Stimulated activated CD8-positive, alpha-beta memory T cell treated with anti-CD3 and anti-CD28 coated beads, Interleukin-15, amount 100 ng/mL, for 48 hours (primary cell): ENCODE measurements around the gene RANBP10.
"Not testable (repeated sequence)": the region's sequence is repeated elsewhere in the genome, so short reads cannot be mapped to it uniquely, and the experiment has no call there.

Experiments
- DNase-seq, 2 donors: peaks; one replicate each; pipeline ENCODE4 v3.0.0-alpha.2; 2020; ENCODE audit warnings: low read depth in 2 of 2

RANBP10 gene

GRCh38 chr16:67780847-67781564, 25.4 kb downstream of the RANBP10 start:
- DNase-seq, result no peak

DNA sequence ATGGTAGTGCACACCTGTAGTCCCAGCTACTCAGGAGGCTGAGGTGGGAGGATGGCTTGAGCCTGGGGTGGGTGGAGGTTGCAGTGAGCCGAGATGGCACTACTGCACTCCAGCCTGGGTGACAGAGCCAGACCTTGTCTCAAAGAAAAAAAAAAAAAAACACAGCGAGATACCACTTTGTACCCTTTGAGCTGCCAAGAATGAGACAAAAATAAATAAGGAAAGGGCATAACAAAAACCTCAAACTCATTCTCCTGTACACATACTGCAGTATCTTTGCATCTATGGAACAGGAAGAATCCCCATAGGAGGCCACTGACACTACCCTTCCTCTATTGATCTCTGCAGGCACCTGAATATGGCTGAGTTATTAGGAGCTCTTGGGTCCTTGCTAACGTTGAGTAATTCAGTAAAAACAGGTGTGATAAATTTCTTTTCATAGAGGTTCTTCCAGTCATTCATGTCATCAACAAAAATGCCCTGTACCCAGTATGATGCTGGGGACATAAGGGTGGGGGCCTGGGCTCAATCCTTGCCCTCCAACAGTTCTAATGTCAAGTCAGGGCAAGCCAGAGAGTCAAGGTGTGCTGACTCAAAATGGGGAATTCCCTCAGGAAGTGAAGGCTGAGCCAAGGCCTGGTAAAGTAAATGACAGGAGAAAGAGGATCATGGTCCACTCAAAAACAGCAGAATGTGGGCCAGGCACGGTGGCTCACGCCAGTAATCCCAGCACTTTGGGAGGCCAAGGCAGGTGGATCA, 26.9 kb downstream of the RANBP10 start:
- DNase-seq, result no peak

GRCh38 chr16:67775273-67775672, 31.1 kb downstream of the RANBP10 start:
- DNase-seq, result no peak

- DNase-seq, result no peak
Observed at GRCh38 chr16:67774457-67774853, 31.9 kb downstream of the RANBP10 start.

DNA sequence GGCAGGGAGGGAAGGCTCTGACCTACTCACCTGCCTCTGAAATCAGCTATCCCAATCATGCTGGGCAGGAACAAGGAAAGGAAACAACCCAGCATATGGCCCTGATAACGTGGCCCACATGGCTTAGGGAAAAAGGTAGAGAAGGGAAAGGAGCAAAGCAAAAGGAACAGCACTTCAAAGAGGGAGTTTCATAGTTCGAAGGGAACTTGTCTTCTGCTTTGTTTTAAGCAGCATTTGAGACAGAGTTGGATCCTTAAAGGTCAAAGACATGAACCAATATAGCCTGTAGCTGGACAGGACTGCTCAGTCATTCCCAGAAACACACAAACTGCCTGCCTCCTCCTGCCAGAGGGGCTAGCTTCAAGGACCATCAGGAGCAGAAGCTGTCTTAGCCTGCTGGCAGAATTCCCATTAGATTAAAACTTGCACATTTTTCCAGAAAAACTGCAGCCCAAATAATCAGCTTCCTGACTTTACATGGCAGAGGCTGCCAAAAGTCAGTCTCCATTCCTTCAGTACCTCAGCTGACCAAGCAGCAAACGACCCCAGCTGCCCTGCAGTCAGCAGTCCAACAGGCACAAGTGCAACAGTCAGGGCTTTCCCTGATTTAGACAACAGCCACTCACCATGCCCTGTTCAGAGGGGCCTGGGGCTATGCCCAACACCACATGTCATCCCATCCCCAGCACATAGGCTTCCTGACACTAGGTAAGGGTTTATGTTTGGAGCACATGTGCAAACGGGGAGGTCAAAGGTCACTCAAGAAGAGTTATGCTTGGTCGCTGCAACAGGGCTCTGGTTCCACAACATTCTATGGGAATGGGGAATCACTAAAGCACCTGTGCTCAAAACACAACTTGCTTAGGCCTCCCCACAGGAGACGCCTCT, 32.5 kb downstream of the RANBP10 start:
- DNase-seq, result no peak

DNA sequence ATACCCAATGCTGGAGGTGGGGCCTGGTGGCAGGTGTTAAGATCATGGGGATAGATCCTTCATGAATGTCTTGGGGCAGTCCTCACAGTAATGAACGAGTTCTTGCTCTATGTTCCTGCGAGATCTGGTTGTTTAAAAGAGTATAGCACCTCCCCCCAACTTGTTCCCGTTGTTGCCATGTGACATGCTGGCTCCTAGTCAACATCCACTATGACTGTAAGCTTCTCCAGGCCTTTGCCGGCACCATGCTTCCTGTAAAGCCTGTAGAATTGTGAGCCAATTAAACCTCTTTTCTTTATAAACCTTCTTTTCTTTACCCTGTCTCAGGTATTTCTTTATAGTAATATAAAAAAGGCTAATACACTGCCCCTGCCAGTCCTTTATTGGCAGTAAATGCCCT, 33.3 kb downstream of the RANBP10 start:
- no peak for DNase-seq

- DNase-seq, result no peak
Observed at GRCh38 chr16:67770346-67770991, 35.9 kb downstream of the RANBP10 start.

DNA sequence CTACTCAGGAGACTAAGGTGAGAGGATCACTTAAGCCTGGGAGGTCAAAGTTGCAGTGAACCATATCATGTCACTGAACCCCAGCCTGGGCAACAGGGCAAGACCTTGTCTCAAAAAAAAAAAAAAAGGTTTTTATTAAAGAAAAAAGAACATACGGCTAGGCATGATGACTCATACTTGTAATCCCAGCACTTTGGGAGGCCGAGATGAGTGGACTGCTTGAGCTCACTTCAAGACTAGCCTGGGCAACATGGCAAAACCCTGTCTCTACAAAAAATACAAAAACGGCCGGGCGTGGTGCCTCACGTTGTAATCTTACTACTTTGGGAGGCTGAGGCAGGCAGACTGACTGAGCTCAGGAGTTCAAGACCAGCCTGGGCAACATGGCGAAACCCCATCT, 38.4 kb downstream of the RANBP10 start:
- no peak for DNase-seq

GRCh38 chr16:67766291-67766690, 40.1 kb downstream of the RANBP10 start:
- DNase-seq, result no peak

DNA sequence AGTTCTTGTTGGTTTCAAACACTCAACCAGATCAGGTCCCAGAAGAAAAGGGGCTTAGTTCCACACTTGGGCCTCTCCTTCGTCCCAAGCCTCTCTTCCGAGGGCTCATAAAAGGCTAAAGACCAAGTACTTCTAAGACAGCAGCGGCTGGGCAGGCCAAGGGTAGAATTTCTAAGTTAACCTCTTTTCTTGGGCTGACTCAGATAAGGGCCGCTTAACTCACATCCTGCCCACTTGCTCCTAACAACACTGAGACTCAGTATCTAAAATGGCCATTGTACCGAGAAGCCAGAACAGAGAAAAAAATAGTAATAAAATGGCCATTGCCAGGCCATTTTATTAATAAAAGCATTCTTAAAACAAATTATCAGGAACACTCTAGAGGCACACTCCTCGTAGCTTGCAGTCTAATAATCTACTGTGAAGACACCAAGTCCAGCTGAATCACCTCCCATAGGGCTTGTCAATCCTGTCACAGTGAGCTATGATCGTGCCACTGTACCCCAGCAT, 42.1 kb downstream of the RANBP10 start:
- no peak for DNase-seq

DNA sequence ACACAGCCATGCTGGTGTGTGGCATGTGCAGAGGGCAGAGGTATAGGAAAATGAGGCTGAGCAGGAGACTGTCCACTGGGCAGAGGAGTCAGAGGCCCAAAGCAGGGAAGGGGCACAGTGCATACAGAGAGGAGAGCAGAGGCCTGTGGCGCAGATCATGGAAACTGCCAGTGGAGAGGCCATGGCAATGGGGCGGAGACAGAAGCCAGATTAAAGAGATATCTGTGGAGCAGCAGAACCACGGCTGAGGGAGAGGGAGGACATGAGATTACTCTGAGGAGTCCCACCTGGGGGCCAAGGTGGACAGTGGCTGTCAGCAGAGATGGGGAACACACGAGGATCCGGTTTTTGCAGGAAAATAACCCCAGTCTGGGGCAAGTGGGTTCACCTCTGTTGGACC, 43.3 kb downstream of the RANBP10 start:
- no peak for DNase-seq

DNA sequence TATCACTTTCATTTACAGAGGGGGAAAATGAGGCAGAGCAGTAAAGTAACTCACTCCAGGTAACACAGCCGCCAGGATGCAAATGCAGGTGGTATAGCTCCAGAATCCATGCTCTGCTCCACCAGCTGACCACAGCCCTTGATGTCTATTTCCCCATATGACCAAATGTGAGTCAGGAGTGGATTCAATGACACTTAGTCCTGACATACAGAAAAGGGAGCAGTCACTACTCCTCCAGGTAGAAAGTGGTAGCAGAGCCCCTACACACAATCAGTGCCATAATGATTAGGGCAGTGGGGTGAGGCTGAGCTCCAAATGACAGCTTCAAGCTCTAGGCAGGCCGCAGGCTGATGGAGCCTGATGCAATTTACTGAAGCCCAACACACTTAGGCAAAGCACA, 44.0 kb downstream of the RANBP10 start:
- DNase-seq, result no peak

GRCh38 chr16:67761924-67762323, 44.4 kb downstream of the RANBP10 start:
- DNase-seq, result no peak

GRCh38 chr16:67760956-67761230, 45.5 kb downstream of the RANBP10 start:
- DNase-seq, result no peak

- no peak for DNase-seq
Observed at GRCh38 chr16:67760206-67760955, 46.0 kb downstream of the RANBP10 start.

DNA sequence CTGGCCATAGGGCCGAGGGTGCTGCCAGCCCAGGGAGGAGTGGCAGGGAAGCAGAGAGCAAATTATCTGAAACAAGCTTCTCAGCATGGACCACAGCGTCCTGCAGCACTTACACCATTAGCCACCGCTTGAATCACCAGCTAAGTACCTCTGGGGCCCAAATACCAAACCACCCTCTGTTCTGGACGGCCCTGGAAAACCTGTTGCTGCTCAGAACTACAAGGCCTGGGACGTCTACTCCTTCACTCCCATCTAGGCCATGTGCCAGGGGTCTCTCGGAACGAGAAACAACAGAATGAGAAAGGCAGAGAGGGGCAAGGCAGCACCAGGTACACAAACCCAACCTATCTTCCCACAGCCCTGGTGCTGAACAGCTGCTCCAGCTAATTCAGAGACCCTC, 47.4 kb downstream of the RANBP10 start:
- no peak for DNase-seq

DNA sequence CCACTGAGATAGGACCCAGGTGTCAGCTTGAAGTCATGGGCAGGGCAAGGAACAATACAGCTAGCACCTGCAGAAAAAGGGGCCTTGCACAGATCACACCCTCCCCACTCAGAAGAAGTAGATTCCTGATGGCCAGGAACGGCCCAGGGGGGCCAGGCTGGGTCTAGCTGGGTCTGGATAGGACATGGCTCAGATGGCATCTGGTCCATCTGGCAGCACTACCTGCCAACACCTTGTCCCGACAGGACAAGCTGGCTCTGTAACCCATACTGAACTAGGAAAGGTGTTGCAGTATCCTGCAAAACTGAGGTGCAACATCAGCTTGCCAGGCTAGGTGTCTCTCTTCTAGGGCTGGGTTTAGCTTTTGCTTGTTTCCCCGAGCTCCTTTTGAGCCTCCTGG, 48.4 kb downstream of the RANBP10 start:
- no peak for DNase-seq

GRCh38 chr16:67752641-67753040, 53.7 kb downstream of the RANBP10 start:
- no peak for DNase-seq

DNA sequence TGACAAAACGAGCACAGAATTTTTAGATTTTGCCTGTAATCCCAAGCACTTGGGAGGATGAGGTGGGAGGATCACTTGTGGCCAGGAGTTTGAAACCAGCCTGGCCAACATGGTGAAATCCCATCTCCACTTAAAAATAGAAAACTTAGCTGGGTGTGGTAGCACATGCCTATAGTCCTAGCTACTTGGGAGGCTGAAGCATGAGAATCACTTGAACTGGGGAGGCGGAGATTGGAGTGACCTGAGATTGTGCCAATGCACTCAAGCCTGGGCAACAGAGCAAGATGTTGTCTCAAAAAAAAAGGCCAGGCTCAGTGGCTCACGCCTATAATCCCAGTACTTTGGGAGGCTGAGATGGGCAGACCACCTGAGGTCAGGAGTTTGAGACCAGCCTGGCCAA, 55.0 kb downstream of the RANBP10 start:
- DNase-seq, result not testable (repeated sequence)

- no peak for DNase-seq
Observed at GRCh38 chr16:67750466-67750865, 55.9 kb downstream of the RANBP10 start.

GRCh38 chr16:67749436-67750078, 56.8 kb downstream of the RANBP10 start:
- no peak for DNase-seq
